CD4-positive, CD25-positive, alpha-beta regulatory T cell (primary cell): ENCODE results near the gene NTM. TPM values are rescaled to one million over a fixed set of nuclear protein-coding genes. Genes with fewer than 3 reads are reported as not detected.

Experiments used
- ATAC-seq, 2 donors: fragments of 150-1000 bp; cut with Tn5 transposase; one replicate each; pipeline ENCODE4 v1.10.0; 2021; ENCODE audit warnings: low read depth in 2 of 2, moderate number of reproducible peaks in 2 of 2, moderate library complexity in 1 of 2
- DNase-seq, 3 donors: peaks; one replicate each; pipeline versions ENCODE4 v3.0.0 to v3.0.0-alpha.2; 2012 to 2022; ENCODE audit warnings: mixed read lengths in 1 of 3
- H3K27ac ChIP-seq: one replicate; pipeline ENCODE4 v1.7.0; 2013; ENCODE audit warnings: mild to moderate bottlenecking, low read length; ENCODE audit not compliant: insufficient read depth, poor library complexity, severe bottlenecking
- H3K27me3 ChIP-seq: one replicate; pipeline ENCODE4 v1.7.0; 2013; ENCODE audit warnings: low read length; ENCODE audit not compliant: control insufficient read depth, insufficient read depth
- H3K36me3 ChIP-seq: one replicate; pipeline ENCODE4 v1.7.0; 2013; ENCODE audit warnings: mild to moderate bottlenecking, low read length, moderate library complexity; ENCODE audit not compliant: control insufficient read depth, insufficient read depth
- H3K4me1 ChIP-seq: 2 replicates; pipeline ENCODE4 v1.7.0; 2013; ENCODE audit warnings: mild to moderate bottlenecking, low read length; ENCODE audit not compliant: insufficient read depth, control insufficient read depth, poor library complexity, severe bottlenecking
- H3K4me3 ChIP-seq: one replicate; pipeline ENCODE4 v1.7.0; 2013; ENCODE audit warnings: low read depth, mild to moderate bottlenecking, low read length, moderate library complexity
- H3K9me3 ChIP-seq, 2 experiments: 1 replicate in 1 of 2; 2 replicates in 1 of 2; pipeline ENCODE4 v1.7.0; 2013; ENCODE audit warnings: low read length in 2 of 2, mild to moderate bottlenecking in 1 of 2, moderate library complexity in 1 of 2; ENCODE audit not compliant: control insufficient read depth in 2 of 2
- H3K27ac Mint-ChIP-seq, 3 donors: one replicate each; pipeline ENCODE4 v1.8.0; 2020 to 2022; ENCODE audit warnings: mild to moderate bottlenecking in 3 of 3, mixed read lengths in 3 of 3, moderate library complexity in 2 of 3
- H3K27me3 Mint-ChIP-seq: one replicate; pipeline ENCODE4 v1.8.0; 2022; ENCODE audit warnings: mild to moderate bottlenecking, mixed read lengths
- H3K36me3 Mint-ChIP-seq: one replicate; pipeline ENCODE4 v1.8.0; 2020; ENCODE audit warnings: mixed read lengths
- H3K4me1 Mint-ChIP-seq, 4 donors: one replicate each; pipeline ENCODE4 v1.8.0; 2020 to 2022; ENCODE audit warnings: mixed read lengths in 4 of 4, mild to moderate bottlenecking in 1 of 4
- H3K4me3 Mint-ChIP-seq, 4 donors: one replicate each; pipeline ENCODE4 v1.8.0; 2020 to 2022; ENCODE audit warnings: mild to moderate bottlenecking in 4 of 4, mixed read lengths in 4 of 4, moderate library complexity in 3 of 4
- H3K9me3 Mint-ChIP-seq, 7 donors: one replicate each; pipeline ENCODE4 v1.8.0; 2020 to 2022; ENCODE audit warnings: mixed read lengths in 7 of 7, mild to moderate bottlenecking in 3 of 7, moderate library complexity in 2 of 7
- polyA plus RNA-seq, 4 donors: library from polyadenylated mRNA; unstranded; fragments of 300-500 nt; fragmentation: Illumina TruSeq; gene quantifications; one replicate each; pipeline ENCODE4 v1.2.3, GENCODE V29; 2021
- total RNA-seq: library from RNA; stranded (reverse); gene quantifications from one replicate; pipeline ENCODE4 v1.2.3, GENCODE V29; 2022

Gene NTM
- total and polyA plus RNA-seq, 5 donors from 2014 or later, result 1.3 TPM; not detected in 4

DNA sequence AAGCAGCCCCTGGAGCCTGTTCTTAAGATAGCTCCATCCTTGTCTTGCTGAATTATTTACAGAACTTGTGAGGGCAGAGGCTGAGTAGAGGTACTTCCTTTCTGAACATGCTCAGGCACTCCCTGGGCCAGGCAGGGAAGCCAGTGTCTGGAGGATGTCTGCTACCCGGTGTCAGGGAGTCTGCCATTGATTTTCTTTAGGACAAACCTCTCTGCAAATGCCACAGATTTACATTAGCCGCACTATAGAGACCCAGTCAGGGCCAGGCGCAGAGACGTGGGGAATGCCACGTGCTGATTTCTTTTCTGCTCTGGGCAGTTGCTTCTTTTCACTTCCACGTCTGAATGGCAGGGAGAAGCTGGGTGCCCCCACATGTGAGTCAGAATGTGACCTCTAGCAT is 585.5 kb downstream of the NTM start:
- Histone ChIP-seq H3K27ac (no peak overlapping the region), H3K4me1 (no peaks in the 10 kb centered on the region), H3K4me3 (no peak overlapping the region), H3K9me3 (no peaks in the 10 kb centered on the region), H3K36me3 (no peaks in the 10 kb centered on the region), H3K27me3 (no peaks in the 10 kb centered on the region)
- Mint-ChIP-seq H3K9me3 (peaks cover 0 to 7% (median 3%) of the 10 kb centered on the region in 7 donors), H3K27ac (no peak overlapping the region), H3K27me3 (no peaks in the 10 kb centered on the region), H3K4me1 (no peaks in the 10 kb centered on the region), H3K36me3 (no peaks in the 10 kb centered on the region), H3K4me3 (no peak overlapping the region)
- DNase-seq, result no peak
- no peak for ATAC-seq

GRCh38 chr11:131957201-131957600 is 586.8 kb downstream of the NTM start:
- no peak for ATAC-seq
- no peaks in the 10 kb centered on the region for H3K4me1 ChIP-seq

GRCh38 chr11:131957875-131958274 is 587.5 kb downstream of the NTM start:
- Mint-ChIP-seq H3K27ac (no peak overlapping the region), H3K9me3 (peaks cover 0 to 5% (median 3%) of the 10 kb centered on the region in 7 donors), H3K4me1 (no peaks in the 10 kb centered on the region), H3K36me3 (no peaks in the 10 kb centered on the region), H3K27me3 (no peaks in the 10 kb centered on the region), H3K4me3 (no peak overlapping the region)
- Histone ChIP-seq H3K36me3 (no peaks in the 10 kb centered on the region), H3K9me3 (no peaks in the 10 kb centered on the region), H3K4me1 (no peaks in the 10 kb centered on the region), H3K27ac (no peak overlapping the region), H3K4me3 (no peak overlapping the region), H3K27me3 (no peaks in the 10 kb centered on the region)
- DNase-seq (no peak), ATAC-seq (no peak)

More at GRCh38 chr11:131957201-131957600, 586.8 kb downstream of the NTM start:
- Histone ChIP-seq H3K27ac (no peak overlapping the region), H3K4me3 (no peak overlapping the region), H3K36me3 (no peaks in the 10 kb centered on the region), H3K27me3 (no peaks in the 10 kb centered on the region), H3K9me3 (no peaks in the 10 kb centered on the region)
- Mint-ChIP-seq H3K9me3 (peaks cover 0 to 5% (median 3%) of the 10 kb centered on the region in 7 donors), H3K27ac (no peak overlapping the region), H3K4me3 (no peak overlapping the region), H3K36me3 (no peaks in the 10 kb centered on the region), H3K4me1 (no peaks in the 10 kb centered on the region), H3K27me3 (no peaks in the 10 kb centered on the region)
- no peak for DNase-seq

GRCh38 chr11:131962818-131963217 is 592.4 kb downstream of the NTM start:
- H3K4me1 ChIP-seq, result no peaks in the 10 kb centered on the region
- no peak for ATAC-seq
- Mint-ChIP-seq H3K27ac (no peak overlapping the region), H3K9me3 (peaks cover 0 to 8% (median 3%) of the 10 kb centered on the region in 7 donors), H3K36me3 (no peaks in the 10 kb centered on the region), H3K4me3 (no peak overlapping the region), H3K4me1 (no peaks in the 10 kb centered on the region), H3K27me3 (no peaks in the 10 kb centered on the region)
- no peak for DNase-seq
- H3K9me3 ChIP-seq, result no peaks in the 10 kb centered on the region
- no peaks in the 10 kb centered on the region for H3K36me3 ChIP-seq
- no peaks in the 10 kb centered on the region for H3K27me3 ChIP-seq
- no peak overlapping the region for H3K4me3 ChIP-seq
- H3K27ac ChIP-seq, result no peak overlapping the region

DNA sequence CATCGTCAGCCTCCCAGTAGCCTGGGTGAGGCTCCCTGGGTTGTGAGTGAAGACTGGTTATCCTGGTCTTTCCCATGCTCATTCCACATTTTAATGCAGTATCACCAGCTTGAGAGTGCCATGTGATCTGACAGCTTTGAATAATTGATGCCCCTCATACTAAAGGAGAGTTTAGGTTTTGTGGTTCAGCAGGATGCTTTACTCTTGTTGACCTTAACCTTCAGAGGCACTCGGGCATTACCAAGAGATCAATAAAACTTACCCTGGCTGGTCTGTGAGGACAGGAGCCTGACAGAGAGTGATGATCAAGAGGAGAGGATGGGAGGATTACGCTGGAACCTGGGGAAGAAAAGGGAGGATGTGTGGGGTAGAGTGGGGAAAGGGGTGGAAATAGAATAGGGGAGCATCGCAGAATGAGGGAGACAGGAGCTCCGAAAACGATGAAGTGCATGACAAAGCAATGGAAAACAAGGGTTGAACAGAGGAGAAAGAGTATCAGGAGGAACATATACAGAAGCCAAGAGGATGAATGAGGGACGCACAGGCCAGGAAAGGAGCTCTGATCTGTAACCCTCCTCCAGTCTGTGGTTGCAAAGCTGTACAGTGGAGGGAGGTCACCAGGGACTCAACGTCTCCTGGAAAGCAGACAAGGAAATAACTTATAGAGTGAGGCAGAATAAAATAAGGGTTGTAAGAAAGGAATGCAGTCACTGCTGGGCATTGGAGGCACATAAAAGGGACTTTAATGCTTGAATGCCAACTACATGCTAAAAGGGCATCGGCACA is 594.5 kb downstream of the NTM start:
- Mint-ChIP-seq H3K27me3 (no peaks in the 10 kb centered on the region), H3K36me3 (no peaks in the 10 kb centered on the region), H3K4me3 (no peak overlapping the region), H3K4me1 (no peaks in the 10 kb centered on the region), H3K27ac (no peak overlapping the region), H3K9me3 (peaks cover 0 to 6% (median 0%) of the 10 kb centered on the region in 7 donors)
- Histone ChIP-seq H3K4me3 (no peak overlapping the region), H3K4me1 (no peaks in the 10 kb centered on the region), H3K9me3 (no peaks in the 10 kb centered on the region), H3K36me3 (no peaks in the 10 kb centered on the region), H3K27ac (no peak overlapping the region), H3K27me3 (no peaks in the 10 kb centered on the region)
- no peak for DNase-seq
- ATAC-seq, result no peak

GRCh38 chr11:131965504-131965903 is 595.1 kb downstream of the NTM start:
- Mint-ChIP-seq H3K9me3 (peaks cover 0 to 6% (median 2%) of the 10 kb centered on the region in 7 donors), H3K27ac (no peak overlapping the region), H3K36me3 (no peaks in the 10 kb centered on the region), H3K27me3 (no peaks in the 10 kb centered on the region), H3K4me3 (no peak overlapping the region), H3K4me1 (no peaks in the 10 kb centered on the region)
- no peaks in the 10 kb centered on the region for H3K9me3 ChIP-seq
- DNase-seq (no peak), ATAC-seq (no peak)
- H3K36me3 ChIP-seq, result no peaks in the 10 kb centered on the region
- no peak overlapping the region for H3K27ac ChIP-seq
- H3K4me3 ChIP-seq, result no peak overlapping the region
- no peaks in the 10 kb centered on the region for H3K4me1 ChIP-seq
- H3K27me3 ChIP-seq, result no peaks in the 10 kb centered on the region

GRCh38 chr11:131966667-131967066 is 596.3 kb downstream of the NTM start:
- H3K4me1 ChIP-seq, result no peaks in the 10 kb centered on the region

DNA sequence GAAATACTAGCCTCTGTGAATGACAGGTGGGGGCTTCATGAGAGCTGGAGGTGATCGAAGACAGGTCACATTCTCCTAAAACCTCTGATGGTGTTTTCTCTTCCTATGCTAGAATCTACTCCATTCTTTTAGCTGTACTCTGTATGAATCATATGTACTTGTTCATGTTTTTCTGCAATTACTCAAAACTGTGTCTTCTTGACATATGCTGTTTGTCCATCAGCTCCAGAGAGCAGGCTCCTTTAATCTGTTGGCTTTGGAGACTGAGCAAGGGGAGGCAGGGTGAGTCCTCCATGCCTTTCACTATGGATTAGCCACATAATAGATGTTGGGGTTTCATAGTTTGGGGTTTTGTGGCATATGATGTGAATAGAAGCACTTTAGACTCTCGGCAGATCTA is 598.8 kb downstream of the NTM start:
- no peaks in the 10 kb centered on the region for H3K27me3 Mint-ChIP-seq
- H3K4me1 ChIP-seq, result no peaks in the 10 kb centered on the region
- no peak overlapping the region for H3K4me3 Mint-ChIP-seq
- H3K27ac ChIP-seq, result no peak overlapping the region
- no peaks in the 10 kb centered on the region for H3K36me3 Mint-ChIP-seq
- H3K9me3 Mint-ChIP-seq, result peaks cover 0 to 7% (median 4%) of the 10 kb centered on the region in 7 donors
- no peaks in the 10 kb centered on the region for H3K27me3 ChIP-seq
- ATAC-seq, result no peak
- no peak for DNase-seq
- no peaks in the 10 kb centered on the region for H3K9me3 ChIP-seq
- H3K4me3 ChIP-seq, result no peak overlapping the region
- no peaks in the 10 kb centered on the region for H3K36me3 ChIP-seq
- no peak overlapping the region for H3K27ac Mint-ChIP-seq
- H3K4me1 Mint-ChIP-seq, result no peaks in the 10 kb centered on the region

More at GRCh38 chr11:131966667-131967066, 596.3 kb downstream of the NTM start:
- no peaks in the 10 kb centered on the region for H3K9me3 ChIP-seq
- Mint-ChIP-seq H3K4me3 (no peak overlapping the region), H3K9me3 (peaks cover 0 to 6% (median 3%) of the 10 kb centered on the region in 7 donors), H3K27ac (no peak overlapping the region), H3K36me3 (no peaks in the 10 kb centered on the region), H3K27me3 (no peaks in the 10 kb centered on the region), H3K4me1 (no peaks in the 10 kb centered on the region)
- H3K27me3 ChIP-seq, result no peaks in the 10 kb centered on the region
- DNase-seq, result no peak
- H3K36me3 ChIP-seq, result no peaks in the 10 kb centered on the region
- no peak for ATAC-seq
- no peak overlapping the region for H3K27ac ChIP-seq
- H3K4me3 ChIP-seq, result no peak overlapping the region
